Loucy (cell line): Measurements from ENCODE around the gene SPRR1B.

Experiments
- H2AFZ ChIP-seq: fragments of 200-600 bp; sonication (generic); 2 replicates; pipeline ENCODE4 v1.6.0; 2016; ENCODE audit warnings: antibody characterized with exemption, mild to moderate bottlenecking, low read length, moderate library complexity
- H3F3A ChIP-seq: fragments of 200-600 bp; 2 replicates; pipeline ENCODE4 v1.6.0; 2016; ENCODE audit warnings: antibody characterized with exemption, low read depth, mild to moderate bottlenecking
- H3K27me3 ChIP-seq: fragments of 200-600 bp; sonication (generic); 2 replicates; pipeline ENCODE4 v1.6.1; 2014; ENCODE audit warnings: low read length, mild to moderate bottlenecking; ENCODE audit not compliant: insufficient read depth, poor library complexity, severe bottlenecking
- H3K36me3 ChIP-seq: fragments of 200-600 bp; sonication (generic); 2 replicates; pipeline ENCODE4 v1.6.1; 2016; ENCODE audit warnings: low read length; ENCODE audit not compliant: insufficient read depth
- H3K4me1 ChIP-seq: fragments of 200-600 bp; sonication (generic); 2 replicates; pipeline ENCODE4 v1.5.1; 2014; ENCODE audit warnings: low read length, mild to moderate bottlenecking; ENCODE audit not compliant: insufficient read depth, poor library complexity, severe bottlenecking
- H3K4me2 ChIP-seq: fragments of 200-600 bp; sonication (generic); 2 replicates; pipeline ENCODE4 v1.6.0; 2014; ENCODE audit warnings: antibody characterized with exemption, low read length, low read depth, mild to moderate bottlenecking; ENCODE audit not compliant: poor library complexity, severe bottlenecking
- H3K4me3 ChIP-seq: fragments of 200-600 bp; sonication (generic); 2 replicates; pipeline ENCODE4 v1.5.1; 2014; ENCODE audit warnings: low read length, mild to moderate bottlenecking, mixed read lengths; ENCODE audit not compliant: poor library complexity, severe bottlenecking
- H3K79me2 ChIP-seq: fragments of 200-600 bp; sonication (generic); 2 replicates; pipeline ENCODE4 v1.6.1; 2014; ENCODE audit warnings: low read length; ENCODE audit not compliant: insufficient read depth
- H3K9ac ChIP-seq: fragments of 200-600 bp; sonication (generic); 2 replicates; pipeline ENCODE4 v1.6.0; 2014; ENCODE audit warnings: mild to moderate bottlenecking, low read depth, low read length, moderate library complexity; ENCODE audit not compliant: poor library complexity, severe bottlenecking
- H3K9me2 ChIP-seq: fragments of 200-600 bp; sonication (generic); replicated peaks from 2 replicates; pipeline ENCODE4 v1.6.1; 2016; ENCODE audit warnings: low read depth, low read length, mixed read lengths
- H3K9me3 ChIP-seq: fragments of 200-600 bp; sonication (generic); 2 replicates; pipeline ENCODE4 v1.6.1; 2014; ENCODE audit warnings: mild to moderate bottlenecking, antibody characterized with exemption, low read length, low read depth; ENCODE audit not compliant: insufficient read depth
- H4K20me1 ChIP-seq: fragments of 200-600 bp; sonication (generic); 2 replicates; pipeline ENCODE4 v1.6.0; 2014; ENCODE audit warnings: antibody characterized with exemption, low read length, mild to moderate bottlenecking; ENCODE audit not compliant: insufficient read depth, poor library complexity, severe bottlenecking
- CTCF ChIP-seq: fragments of 200-600 bp; sonication (generic); conservative IDR thresholded peaks from 2 replicates; pipeline ENCODE4 v1.5.1; 2014; ENCODE audit warnings: mild to moderate bottlenecking, antibody characterized with exemption, low read length
- EZH2phosphoT487 ChIP-seq: fragments of 200-600 bp; IDR thresholded peaks from 2 replicates; pipeline ENCODE4 v1.6.1; 2018; ENCODE audit warnings: antibody characterized with exemption, mild to moderate bottlenecking, moderate library complexity, borderline replicate concordance

The SPRR1B gene

GRCh38 chr1:152998476-152998875 lies 32.5 kb upstream of the SPRR1B start:
- H3K9me3 ChIP-seq = no peaks in the 10 kb centered on the region
- no peaks in the 10 kb centered on the region for H3F3A ChIP-seq
- no peaks in the 10 kb centered on the region for H3K9me2 ChIP-seq
- no peaks in the 10 kb centered on the region for H3K4me1 ChIP-seq
- TF ChIP-seq EZH2phosphoT487 (no peak), CTCF (no peak)
- H3K4me3 ChIP-seq = no peak overlapping the region
- no peak overlapping the region for H2AFZ ChIP-seq
- H3K9ac ChIP-seq = no peak overlapping the region
- H3K79me2 ChIP-seq = no peaks in the 10 kb centered on the region
- H3K4me2 ChIP-seq = no peak overlapping the region
- no peaks in the 10 kb centered on the region for H3K36me3 ChIP-seq
- H4K20me1 ChIP-seq = no peaks in the 10 kb centered on the region
- no peaks in the 10 kb centered on the region for H3K27me3 ChIP-seq

- no peaks in the 10 kb centered on the region for H3K9me3 ChIP-seq
- H3K4me1 ChIP-seq = no peaks in the 10 kb centered on the region
- TF ChIP-seq EZH2phosphoT487 (no peak), CTCF (no peak)
- H3K79me2 ChIP-seq = no peaks in the 10 kb centered on the region
- no peaks in the 10 kb centered on the region for H3K9me2 ChIP-seq
- H3K36me3 ChIP-seq = no peaks in the 10 kb centered on the region
- H2AFZ ChIP-seq = no peak overlapping the region
- no peaks in the 10 kb centered on the region for H3K27me3 ChIP-seq
- H3K4me3 ChIP-seq = no peak overlapping the region
- H3K9ac ChIP-seq = no peak overlapping the region
- no peaks in the 10 kb centered on the region for H4K20me1 ChIP-seq
- no peaks in the 10 kb centered on the region for H3F3A ChIP-seq
- no peak overlapping the region for H3K4me2 ChIP-seq
These were observed 31.2 kb upstream of the SPRR1B start for GRCh38 chr1:152999818-153000217.

DNA sequence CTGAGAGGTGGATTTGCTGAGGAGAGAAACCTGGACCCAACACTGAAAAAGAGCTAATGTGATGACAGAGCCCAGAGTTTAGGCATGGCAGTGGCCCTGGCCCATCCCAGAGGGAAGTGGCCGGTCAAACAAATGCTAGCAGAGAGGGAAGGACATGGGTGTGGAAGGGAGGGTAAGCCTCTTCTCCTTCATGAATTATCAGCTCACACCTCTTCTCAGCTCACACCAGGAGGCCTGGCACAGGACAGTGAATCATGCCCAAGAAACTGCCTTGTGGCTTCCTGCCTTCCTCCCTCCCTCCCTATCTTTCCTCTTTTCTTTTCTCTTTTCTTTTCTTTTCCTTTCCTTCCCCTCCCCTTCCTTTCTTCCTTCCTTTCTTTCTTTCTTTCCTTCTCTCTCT lies 30.7 kb upstream of the SPRR1B start:
- no peaks in the 10 kb centered on the region for H3K9me2 ChIP-seq
- no peaks in the 10 kb centered on the region for H3K27me3 ChIP-seq
- no peak overlapping the region for H2AFZ ChIP-seq
- no peak overlapping the region for H3K4me3 ChIP-seq
- H3K4me1 ChIP-seq = no peaks in the 10 kb centered on the region
- no peaks in the 10 kb centered on the region for H3K9me3 ChIP-seq
- no peaks in the 10 kb centered on the region for H3K36me3 ChIP-seq
- H3K9ac ChIP-seq = no peak overlapping the region
- no peaks in the 10 kb centered on the region for H3K79me2 ChIP-seq
- H3K4me2 ChIP-seq = no peak overlapping the region
- no peaks in the 10 kb centered on the region for H3F3A ChIP-seq
- no peaks in the 10 kb centered on the region for H4K20me1 ChIP-seq
- TF ChIP-seq CTCF (no peak), EZH2phosphoT487 (no peak)
